Measurements from ENCODE around the gene PMVK.
A peak's percentile ranks its signal among the peaks of the same experiment; 100 is the strongest.

PMVK gene

GRCh38 chr1:154945962-154946850 is 9.7 kb upstream of the PMVK start:
- DNase-seq, result no peak

- no peak for DNase-seq
Observed at GRCh38 chr1:154945160-154945961, 8.8 kb upstream of the PMVK start.

GRCh38 chr1:154944401-154945159 is 8.1 kb upstream of the PMVK start:
- DNase-seq, result no peak

- peak; percentile 21 for DNase-seq
Observed at GRCh38 chr1:154943649-154944400, 7.3 kb upstream of the PMVK start.

GRCh38 chr1:154941333-154942013 is 5.0 kb upstream of the PMVK start:
- DNase-seq, result no peak

GRCh38 chr1:154940651-154941194 is 4.2 kb upstream of the PMVK start:
- DNase-seq, result no peak

- DNase-seq, result no peak
Observed at GRCh38 chr1:154940213-154940560, 3.7 kb upstream of the PMVK start.

- DNase-seq, result no peak
Observed at GRCh38 chr1:154938604-154939399, 2.3 kb upstream of the PMVK start.

GRCh38 chr1:154937988-154938386 is 1.5 kb upstream of the PMVK start:
- no peak for DNase-seq

GRCh38 chr1:154937085-154937987 is 817 bp upstream of the PMVK start:
- DNase-seq, result peak; percentile 90

- DNase-seq, result peak; percentile 25
Observed at GRCh38 chr1:154935749-154936554, 567 bp downstream of the PMVK start.

- no peak for DNase-seq
Observed at GRCh38 chr1:154934358-154934948, 2.1 kb downstream of the PMVK start.

- no peak for DNase-seq
Observed at GRCh38 chr1:154931940-154932487, 4.5 kb downstream of the PMVK start.

- no peak for DNase-seq
Observed at GRCh38 chr1:154926201-154926600, 10.3 kb downstream of the PMVK start.

GRCh38 chr1:154925335-154926170 is 11.0 kb downstream of the PMVK start:
- DNase-seq, result no peak

- DNase-seq, result no peak
Observed at GRCh38 chr1:154923695-154924094, 12.8 kb downstream of the PMVK start.

- DNase-seq, result no peak
Observed at GRCh38 chr1:154913273-154913672, 23.2 kb downstream of the PMVK start.

Data from stimulated activated naive CD4-positive, alpha-beta T cell treated with Interleukin-2 at 50 U/mL for 16 hours (primary cell).